NB4 (cell line): ENCODE data around the gene PPP1CC.

Experiments used
- DNase-seq: peaks from one replicate; pipeline ENCODE4 v3.0.0; 2010; ENCODE audit warnings: low read depth
- H3K4me3 ChIP-seq: one replicate; pipeline ENCODE4 v1.5.1; 2011; ENCODE audit warnings: mild to moderate bottlenecking, low read depth, low read length, moderate library complexity
- MYC ChIP-seq: IDR thresholded peaks from 2 replicates; pipeline ENCODE4 v1.6.1; 2011; ENCODE audit warnings: low read depth, low read length
- POLR2A ChIP-seq: IDR thresholded peaks from 2 replicates; pipeline ENCODE4 v1.6.1; 2011; ENCODE audit warnings: mild to moderate bottlenecking; ENCODE audit not compliant: insufficient read length; ENCODE audit errors: extremely low read depth
- TF ChIP-seq, protein P1 (sequence below): IDR thresholded peaks from 2 replicates; pipeline ENCODE4 v1.6.1; 2011; ENCODE audit warnings: low read depth, low read length
- TF ChIP-seq, protein P2 (sequence below): IDR thresholded peaks from one replicate; pipeline ENCODE4 v1.5.1; 2012; ENCODE audit warnings: low read depth, low read length

The PPP1CC gene

DNA sequence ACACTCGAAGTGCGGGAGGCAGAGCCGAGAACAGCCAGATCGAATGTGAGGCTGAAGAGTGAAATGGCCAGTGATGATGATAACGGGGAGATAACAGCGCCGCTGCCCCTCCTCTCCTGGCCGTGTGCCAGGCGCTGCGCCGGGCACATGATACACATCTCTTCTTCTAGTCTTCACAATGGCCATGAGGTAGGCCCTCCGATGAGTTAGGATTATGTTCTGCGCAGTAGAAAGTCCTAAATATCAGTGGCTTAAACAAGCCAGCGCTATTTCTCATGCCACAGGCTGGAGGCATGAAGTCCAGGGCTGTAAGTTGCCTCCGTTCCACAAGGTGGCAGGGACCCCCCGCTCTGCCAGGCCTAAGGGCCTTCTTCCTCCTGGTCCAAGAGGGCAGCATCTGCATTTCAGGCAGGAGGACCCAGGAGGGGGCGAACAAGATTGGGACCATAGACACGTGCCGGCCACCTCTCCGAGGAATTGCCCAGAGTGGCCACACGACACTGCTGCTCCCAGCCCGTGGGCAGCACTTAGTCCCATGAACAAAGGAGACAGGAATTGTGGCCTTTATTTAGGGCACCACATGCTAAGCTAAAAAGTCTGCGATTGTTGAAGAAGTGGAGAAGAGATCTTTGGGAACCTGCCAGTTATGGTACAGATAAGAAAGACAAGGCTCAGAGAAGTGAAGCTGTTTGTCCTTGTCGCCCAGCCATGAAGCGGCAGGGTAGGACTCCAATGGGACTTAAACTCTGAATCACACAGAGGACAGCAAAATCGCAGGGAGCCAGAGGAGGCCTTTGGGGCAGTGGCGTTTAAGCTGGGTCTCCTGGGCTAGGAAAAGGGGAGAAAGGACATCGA is 42.9 kb downstream of the PPP1CC start:
- TF ChIP-seq MYC (no peak), POLR2A (no peak)
- TF ChIP-seq, protein P1, sequence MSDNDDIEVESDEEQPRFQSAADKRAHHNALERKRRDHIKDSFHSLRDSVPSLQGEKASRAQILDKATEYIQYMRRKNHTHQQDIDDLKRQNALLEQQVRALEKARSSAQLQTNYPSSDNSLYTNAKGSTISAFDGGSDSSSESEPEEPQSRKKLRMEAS, result no peak
- TF ChIP-seq, protein P2, sequence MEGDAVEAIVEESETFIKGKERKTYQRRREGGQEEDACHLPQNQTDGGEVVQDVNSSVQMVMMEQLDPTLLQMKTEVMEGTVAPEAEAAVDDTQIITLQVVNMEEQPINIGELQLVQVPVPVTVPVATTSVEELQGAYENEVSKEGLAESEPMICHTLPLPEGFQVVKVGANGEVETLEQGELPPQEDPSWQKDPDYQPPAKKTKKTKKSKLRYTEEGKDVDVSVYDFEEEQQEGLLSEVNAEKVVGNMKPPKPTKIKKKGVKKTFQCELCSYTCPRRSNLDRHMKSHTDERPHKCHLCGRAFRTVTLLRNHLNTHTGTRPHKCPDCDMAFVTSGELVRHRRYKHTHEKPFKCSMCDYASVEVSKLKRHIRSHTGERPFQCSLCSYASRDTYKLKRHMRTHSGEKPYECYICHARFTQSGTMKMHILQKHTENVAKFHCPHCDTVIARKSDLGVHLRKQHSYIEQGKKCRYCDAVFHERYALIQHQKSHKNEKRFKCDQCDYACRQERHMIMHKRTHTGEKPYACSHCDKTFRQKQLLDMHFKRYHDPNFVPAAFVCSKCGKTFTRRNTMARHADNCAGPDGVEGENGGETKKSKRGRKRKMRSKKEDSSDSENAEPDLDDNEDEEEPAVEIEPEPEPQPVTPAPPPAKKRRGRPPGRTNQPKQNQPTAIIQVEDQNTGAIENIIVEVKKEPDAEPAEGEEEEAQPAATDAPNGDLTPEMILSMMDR, result peak; percentile 29
- peak; percentile 55 for DNase-seq
- H3K4me3 ChIP-seq, result no peak overlapping the region

DNA sequence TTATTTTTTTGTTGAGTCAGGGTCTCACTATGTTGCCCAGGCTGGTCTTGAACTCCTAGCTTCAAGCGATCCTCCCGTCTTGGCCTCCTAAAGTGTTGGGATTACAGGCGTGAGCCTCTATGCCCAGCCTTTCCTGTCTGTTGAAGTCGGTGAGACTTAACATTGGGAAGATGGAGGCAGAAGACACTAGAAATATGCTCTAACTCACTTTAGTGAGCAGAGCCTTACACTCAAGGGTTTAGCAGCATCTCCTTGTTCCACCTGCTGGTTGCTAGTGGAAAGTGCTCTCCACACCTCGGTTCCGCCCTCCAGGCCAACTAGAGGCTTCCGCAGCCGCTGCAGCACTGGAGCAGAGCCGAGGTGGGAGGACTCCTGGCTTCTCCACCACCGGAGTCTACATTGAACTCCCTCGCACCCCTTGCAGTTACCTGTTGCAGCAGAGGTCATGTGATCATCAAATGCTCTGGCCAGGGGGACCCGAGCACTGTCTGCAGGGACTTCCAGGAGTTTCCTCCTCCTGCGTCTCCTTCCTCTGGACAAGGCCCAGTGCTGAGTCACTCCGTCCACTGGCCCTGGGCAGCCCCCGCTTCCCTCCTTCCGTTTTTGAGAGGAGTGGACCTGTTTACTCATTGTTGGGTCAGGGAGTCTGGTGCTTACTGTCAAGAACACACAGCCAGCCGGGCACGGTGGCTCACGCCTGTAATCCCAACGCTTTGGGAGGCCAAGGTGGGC is 44.4 kb downstream of the PPP1CC start:
- DNase-seq, result peak; percentile 96
- TF ChIP-seq, protein P2, result peak; percentile 93
- peak; percentile 62 for TF ChIP-seq MYC
- TF ChIP-seq, protein P1, result peak; percentile 54
- no peak for TF ChIP-seq POLR2A
- H3K4me3 ChIP-seq, result no peak overlapping the region

DNA sequence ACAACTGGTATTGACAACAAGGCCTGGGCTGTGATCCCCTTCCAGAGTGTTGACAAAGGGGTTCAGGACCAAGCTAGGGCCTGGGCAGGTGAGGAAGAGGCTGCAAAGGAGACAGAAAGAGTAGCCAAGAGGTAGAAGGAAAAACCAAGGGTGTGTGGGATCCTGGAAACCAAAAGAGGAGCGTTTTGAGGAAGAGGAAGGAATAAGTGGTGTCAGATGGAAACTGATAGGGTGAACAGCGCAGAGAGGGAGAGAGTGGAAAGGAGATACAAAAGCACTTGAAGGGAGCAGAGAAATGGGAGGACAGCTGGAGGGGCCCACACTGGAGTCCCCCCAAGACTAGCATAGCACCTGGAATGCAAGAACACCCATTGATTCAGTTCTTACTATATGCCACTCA is 45.5 kb downstream of the PPP1CC start:
- H3K4me3 ChIP-seq, result no peak overlapping the region
- DNase-seq, result no peak
- TF ChIP-seq MYC (no peak), POLR2A (no peak)
- TF ChIP-seq, protein P1, result no peak
- TF ChIP-seq, protein P2, result no peak

DNA sequence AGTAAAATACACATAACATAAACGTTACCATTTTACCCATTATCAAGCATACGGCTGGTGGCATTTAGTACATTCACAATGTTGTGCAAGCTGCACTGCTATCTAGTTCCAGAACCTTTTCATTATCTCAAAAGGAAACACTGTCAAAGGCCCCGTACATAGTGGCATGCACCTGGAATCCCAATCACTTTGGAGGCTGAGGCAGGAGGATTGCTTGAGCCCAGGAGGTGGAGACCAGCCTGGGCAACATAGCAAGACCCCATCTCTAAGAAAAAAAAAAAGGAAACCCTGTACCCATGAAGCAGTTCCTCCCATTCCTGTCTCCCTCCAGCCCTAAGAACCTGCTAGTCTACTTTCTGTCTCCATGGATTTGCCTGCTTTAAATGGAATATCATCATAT is 46.4 kb downstream of the PPP1CC start:
- no peak overlapping the region for H3K4me3 ChIP-seq
- DNase-seq, result no peak
- TF ChIP-seq, protein P1, result no peak
- TF ChIP-seq POLR2A (no peak), MYC (no peak)
- TF ChIP-seq, protein P2, result no peak

DNA sequence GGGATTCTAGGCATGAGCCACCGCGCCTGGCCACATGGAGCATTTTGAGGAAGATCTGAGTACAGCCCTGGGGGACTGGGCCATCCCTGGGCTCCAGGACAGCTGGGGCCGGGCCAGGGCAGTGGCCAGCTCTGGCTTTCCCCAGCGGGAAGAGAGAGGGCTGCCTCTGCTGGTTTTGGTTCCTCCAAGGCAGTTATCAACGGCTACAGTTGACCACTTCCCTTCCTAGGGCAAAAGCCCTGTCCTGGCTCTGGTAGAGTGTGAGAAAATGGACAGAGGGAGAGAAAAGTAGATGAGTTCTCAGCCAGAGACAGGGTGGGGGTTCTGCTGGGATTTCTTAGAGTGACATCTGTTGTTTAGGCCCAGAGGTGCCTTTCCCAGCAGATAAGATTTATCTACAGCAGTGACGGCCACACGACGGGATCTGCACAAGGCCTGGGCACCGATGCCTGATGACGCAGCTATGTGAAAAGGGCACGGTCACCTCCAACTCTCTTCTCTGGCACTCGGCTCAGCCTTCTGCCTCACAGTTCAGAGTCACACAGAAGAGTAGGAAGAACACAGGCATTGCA is 48.3 kb downstream of the PPP1CC start:
- TF ChIP-seq, protein P2, result no peak
- TF ChIP-seq MYC (peak; percentile 19; the same call in 1 of the 2 replicates), POLR2A (no peak)
- H3K4me3 ChIP-seq, result peak overlapping the region; percentile 17
- peak; percentile 82 for DNase-seq
